Ishikawa (cell line): ENCODE results near the gene PBX2.

Experiments
- CEBPB ChIP-seq: IDR thresholded peaks from 2 replicates; pipeline ENCODE4 v1.6.1; 2012
- CREB1 ChIP-seq: IDR thresholded peaks from 2 replicates; pipeline ENCODE4 v1.6.1; 2012; ENCODE audit warnings: low read depth
- EGR1 ChIP-seq: IDR thresholded peaks from 2 replicates; pipeline ENCODE4 v1.6.1; 2012
- EP300 ChIP-seq: IDR thresholded peaks from 2 replicates; pipeline ENCODE4 v1.6.1; 2012; ENCODE audit warnings: borderline replicate concordance
- FOXM1 ChIP-seq: IDR thresholded peaks from 2 replicates; pipeline ENCODE4 v1.6.1; 2012; ENCODE audit warnings: low read depth, borderline replicate concordance
- NFIC ChIP-seq: IDR thresholded peaks from 2 replicates; pipeline ENCODE4 v1.6.1; 2012
- RAD21 ChIP-seq: IDR thresholded peaks from 2 replicates; pipeline ENCODE4 v1.6.1; 2012; ENCODE audit warnings: low read depth
- TAF1 ChIP-seq: IDR thresholded peaks from 2 replicates; pipeline ENCODE4 v1.6.1; 2012; ENCODE audit warnings: low read depth, mild to moderate bottlenecking
- TCF12 ChIP-seq: IDR thresholded peaks from 2 replicates; pipeline ENCODE4 v1.6.1; 2012; ENCODE audit warnings: low read depth
- TEAD4 ChIP-seq: IDR thresholded peaks from 2 replicates; pipeline ENCODE4 v1.6.1; 2012
- YY1 ChIP-seq: IDR thresholded peaks from 2 replicates; pipeline ENCODE4 v1.6.1; 2012; ENCODE audit warnings: low read depth
- ZBTB7A ChIP-seq: IDR thresholded peaks from 2 replicates; pipeline ENCODE4 v1.6.1; 2012; ENCODE audit warnings: low read depth
- TF ChIP-seq, protein P1 (sequence below): IDR thresholded peaks from 2 replicates; pipeline ENCODE4 v1.6.1; 2012
- TF ChIP-seq, protein P2 (sequence below): IDR thresholded peaks from 2 replicates; pipeline ENCODE4 v1.6.1; 2012
- TF ChIP-seq, protein P3 (sequence below): IDR thresholded peaks from 2 replicates; pipeline ENCODE4 v1.6.1; 2012; ENCODE audit warnings: low read depth, mild to moderate bottlenecking

Gene PBX2

DNA sequence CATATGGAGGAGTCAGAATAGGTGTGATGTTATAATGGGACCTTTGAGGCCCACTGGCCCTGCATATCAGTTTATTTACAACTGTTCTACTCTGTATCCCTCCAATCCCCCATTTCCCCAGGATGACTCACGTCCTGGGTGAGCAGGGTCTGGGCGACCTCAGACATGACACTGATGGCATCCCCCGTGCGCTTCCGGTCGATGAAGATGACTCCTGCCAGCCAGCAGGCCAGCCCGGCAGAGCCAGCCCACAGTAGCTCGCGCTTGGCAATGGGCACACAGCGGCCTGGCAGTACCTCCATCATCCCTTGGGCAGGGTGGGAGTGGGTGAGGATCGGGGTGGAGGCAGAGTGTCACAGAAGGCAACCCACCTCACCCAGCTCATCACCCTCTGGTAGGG is 19.7 kb downstream of the PBX2 start:
- TF ChIP-seq, protein P1, sequence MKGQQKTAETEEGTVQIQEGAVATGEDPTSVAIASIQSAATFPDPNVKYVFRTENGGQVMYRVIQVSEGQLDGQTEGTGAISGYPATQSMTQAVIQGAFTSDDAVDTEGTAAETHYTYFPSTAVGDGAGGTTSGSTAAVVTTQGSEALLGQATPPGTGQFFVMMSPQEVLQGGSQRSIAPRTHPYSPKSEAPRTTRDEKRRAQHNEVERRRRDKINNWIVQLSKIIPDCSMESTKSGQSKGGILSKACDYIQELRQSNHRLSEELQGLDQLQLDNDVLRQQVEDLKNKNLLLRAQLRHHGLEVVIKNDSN = no peak
- TF ChIP-seq CEBPB = no peak

DNA sequence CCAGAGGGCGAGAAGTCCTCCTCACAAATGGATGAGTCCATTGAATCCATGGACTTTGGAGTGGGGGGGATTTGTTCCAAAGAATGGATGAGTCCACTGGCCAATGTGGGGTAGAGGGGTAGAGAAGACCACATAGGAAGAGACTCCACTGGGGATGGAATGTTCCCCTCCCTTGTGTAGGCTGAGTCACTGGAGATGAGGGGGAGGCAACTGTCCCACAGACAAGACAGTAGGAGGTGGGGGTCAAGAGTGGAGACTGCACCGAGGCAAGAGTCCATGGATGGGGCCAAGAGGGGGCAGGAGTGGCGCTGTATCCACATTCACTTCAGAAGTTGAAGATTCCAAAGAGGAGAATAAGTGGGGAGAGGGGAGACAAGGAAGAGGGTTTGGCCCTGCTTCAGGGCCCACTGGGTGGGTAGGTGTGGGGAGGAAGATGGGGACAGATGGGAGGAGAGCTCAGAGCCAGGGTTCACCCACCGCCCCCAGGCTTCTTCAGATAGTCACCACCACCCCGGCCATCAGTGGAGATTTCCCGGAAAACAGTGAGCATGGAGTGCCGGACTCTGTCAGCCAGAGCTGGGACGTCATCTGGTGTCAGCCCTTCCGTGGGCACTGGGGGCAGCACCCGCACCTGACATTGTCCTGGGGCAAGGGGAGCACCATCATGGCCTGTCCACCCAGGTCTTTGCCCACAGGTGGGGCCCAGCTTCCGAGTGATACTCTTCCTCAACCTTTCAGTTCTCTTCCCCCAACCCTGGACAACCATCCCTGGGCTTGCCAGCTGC is 21.0 kb downstream of the PBX2 start:
- TF ChIP-seq CREB1 (no peak), TCF12 (no peak), CEBPB (no peak), NFIC (no peak), EGR1 (no peak), EP300 (no peak), FOXM1 (no peak), TEAD4 (no peak), ZBTB7A (no peak), YY1 (no peak), RAD21 (no peak), TAF1 (no peak)
- TF ChIP-seq, protein P1 = no peak
- TF ChIP-seq, protein P2, sequence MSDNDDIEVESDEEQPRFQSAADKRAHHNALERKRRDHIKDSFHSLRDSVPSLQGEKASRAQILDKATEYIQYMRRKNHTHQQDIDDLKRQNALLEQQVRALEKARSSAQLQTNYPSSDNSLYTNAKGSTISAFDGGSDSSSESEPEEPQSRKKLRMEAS = no peak
- TF ChIP-seq, protein P3, sequence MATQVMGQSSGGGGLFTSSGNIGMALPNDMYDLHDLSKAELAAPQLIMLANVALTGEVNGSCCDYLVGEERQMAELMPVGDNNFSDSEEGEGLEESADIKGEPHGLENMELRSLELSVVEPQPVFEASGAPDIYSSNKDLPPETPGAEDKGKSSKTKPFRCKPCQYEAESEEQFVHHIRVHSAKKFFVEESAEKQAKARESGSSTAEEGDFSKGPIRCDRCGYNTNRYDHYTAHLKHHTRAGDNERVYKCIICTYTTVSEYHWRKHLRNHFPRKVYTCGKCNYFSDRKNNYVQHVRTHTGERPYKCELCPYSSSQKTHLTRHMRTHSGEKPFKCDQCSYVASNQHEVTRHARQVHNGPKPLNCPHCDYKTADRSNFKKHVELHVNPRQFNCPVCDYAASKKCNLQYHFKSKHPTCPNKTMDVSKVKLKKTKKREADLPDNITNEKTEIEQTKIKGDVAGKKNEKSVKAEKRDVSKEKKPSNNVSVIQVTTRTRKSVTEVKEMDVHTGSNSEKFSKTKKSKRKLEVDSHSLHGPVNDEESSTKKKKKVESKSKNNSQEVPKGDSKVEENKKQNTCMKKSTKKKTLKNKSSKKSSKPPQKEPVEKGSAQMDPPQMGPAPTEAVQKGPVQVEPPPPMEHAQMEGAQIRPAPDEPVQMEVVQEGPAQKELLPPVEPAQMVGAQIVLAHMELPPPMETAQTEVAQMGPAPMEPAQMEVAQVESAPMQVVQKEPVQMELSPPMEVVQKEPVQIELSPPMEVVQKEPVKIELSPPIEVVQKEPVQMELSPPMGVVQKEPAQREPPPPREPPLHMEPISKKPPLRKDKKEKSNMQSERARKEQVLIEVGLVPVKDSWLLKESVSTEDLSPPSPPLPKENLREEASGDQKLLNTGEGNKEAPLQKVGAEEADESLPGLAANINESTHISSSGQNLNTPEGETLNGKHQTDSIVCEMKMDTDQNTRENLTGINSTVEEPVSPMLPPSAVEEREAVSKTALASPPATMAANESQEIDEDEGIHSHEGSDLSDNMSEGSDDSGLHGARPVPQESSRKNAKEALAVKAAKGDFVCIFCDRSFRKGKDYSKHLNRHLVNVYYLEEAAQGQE = no peak

DNA sequence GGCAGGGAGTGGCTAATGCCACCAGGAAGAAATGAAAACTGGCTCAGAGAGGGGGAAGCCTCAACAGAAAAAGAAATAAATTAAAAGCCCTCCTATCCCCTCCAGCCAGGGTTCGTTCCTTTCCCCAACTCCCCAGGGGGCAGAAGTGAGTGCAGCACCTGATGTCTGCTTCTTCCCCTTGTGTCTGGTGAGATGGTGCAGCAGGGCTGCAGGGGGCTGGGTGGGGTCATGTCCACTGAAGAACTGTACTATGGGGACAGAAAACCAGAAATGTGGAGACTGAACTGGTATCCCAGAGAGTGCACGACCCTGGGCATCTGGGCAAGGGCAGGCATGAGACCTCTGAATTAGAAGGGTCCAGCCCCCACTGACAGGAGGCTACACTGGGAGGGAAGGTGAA is 21.7 kb downstream of the PBX2 start:
- TF ChIP-seq TCF12 (no peak), CEBPB (no peak), TEAD4 (no peak), YY1 (no peak)

DNA sequence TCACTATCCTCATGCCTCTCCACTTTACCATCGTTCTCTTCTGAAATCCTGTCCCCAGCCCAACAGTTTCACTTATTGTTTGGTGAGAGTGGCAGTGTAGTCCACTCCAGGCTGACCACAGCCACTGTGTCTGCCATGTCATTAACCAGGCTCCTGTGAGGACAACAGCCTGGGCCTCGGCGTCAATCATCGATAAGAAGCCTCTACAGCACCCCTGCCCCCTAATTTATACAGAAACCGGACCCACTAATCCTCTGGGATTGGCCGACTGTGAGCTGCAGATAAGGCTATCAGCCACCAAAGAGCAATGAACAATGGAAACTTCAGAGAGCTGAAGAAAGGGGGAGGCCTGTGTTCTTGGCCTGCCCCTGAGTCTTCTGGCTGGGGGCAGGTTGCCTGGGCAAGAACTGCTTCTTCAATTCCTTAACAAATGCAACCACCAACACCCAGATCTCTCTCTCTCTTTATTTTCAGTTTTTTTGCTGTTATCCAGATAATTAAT is 22.2 kb downstream of the PBX2 start:
- TF ChIP-seq FOXM1 = no peak
- TF ChIP-seq CEBPB = no peak
- no peak for TF ChIP-seq EGR1
- TF ChIP-seq, protein P1 = no peak
- TF ChIP-seq TAF1 = no peak
- TF ChIP-seq, protein P3 = no peak
- TF ChIP-seq, protein P2 = no peak
- TF ChIP-seq TEAD4 = no peak
- no peak for TF ChIP-seq RAD21
- no peak for TF ChIP-seq ZBTB7A

DNA sequence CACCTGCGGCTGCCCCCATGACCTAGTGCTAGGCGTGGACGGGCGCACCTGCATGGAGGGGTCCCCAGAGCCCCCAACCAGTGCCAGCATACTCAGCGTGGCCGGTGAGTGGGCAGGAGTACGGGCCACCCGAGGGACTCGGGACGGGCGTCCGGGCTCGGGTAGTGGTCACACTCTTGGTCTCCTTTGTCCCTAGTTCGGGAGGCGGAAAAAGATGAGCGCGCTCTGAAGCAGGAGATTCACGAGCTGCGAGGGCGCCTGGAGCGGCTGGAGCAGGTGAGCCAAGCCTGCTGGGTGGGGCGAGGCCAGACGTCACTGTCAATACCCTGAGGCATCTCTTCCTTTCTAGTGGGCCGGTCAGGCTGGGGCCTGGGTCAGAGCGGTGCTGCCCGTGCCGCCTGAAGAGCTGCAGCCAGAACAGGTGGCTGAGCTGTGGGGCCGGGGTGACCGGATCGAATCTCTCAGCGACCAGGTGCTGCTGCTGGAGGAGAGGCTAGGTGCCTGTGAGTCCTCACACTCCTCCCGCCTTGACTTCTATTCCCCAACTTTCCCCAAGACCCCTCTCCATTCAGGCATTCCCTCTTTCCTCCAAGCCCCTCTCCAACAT is 22.7 kb downstream of the PBX2 start:
- TF ChIP-seq EP300 = no peak
- no peak for TF ChIP-seq YY1
- no peak for TF ChIP-seq FOXM1
- no peak for TF ChIP-seq TEAD4
- no peak for TF ChIP-seq TAF1
- TF ChIP-seq NFIC = no peak
- TF ChIP-seq, protein P1 = no peak
- TF ChIP-seq TCF12 = no peak
- no peak for TF ChIP-seq EGR1
- TF ChIP-seq RAD21 = no peak
